ENCODE data around the gene MSRB3.

Gene MSRB3

GRCh38 chr12:65494537-65494936 is 216.1 kb downstream of the MSRB3 start:
- no peak overlapping the region for H3K4me3 ChIP-seq (ENCODE audit: low read length)
- no peak for DNase-seq (ENCODE audit: low read depth)
- TF ChIP-seq, protein P1, sequence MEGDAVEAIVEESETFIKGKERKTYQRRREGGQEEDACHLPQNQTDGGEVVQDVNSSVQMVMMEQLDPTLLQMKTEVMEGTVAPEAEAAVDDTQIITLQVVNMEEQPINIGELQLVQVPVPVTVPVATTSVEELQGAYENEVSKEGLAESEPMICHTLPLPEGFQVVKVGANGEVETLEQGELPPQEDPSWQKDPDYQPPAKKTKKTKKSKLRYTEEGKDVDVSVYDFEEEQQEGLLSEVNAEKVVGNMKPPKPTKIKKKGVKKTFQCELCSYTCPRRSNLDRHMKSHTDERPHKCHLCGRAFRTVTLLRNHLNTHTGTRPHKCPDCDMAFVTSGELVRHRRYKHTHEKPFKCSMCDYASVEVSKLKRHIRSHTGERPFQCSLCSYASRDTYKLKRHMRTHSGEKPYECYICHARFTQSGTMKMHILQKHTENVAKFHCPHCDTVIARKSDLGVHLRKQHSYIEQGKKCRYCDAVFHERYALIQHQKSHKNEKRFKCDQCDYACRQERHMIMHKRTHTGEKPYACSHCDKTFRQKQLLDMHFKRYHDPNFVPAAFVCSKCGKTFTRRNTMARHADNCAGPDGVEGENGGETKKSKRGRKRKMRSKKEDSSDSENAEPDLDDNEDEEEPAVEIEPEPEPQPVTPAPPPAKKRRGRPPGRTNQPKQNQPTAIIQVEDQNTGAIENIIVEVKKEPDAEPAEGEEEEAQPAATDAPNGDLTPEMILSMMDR (conservative IDR thresholded peaks at IDR 0.05; ENCODE audit: low read depth, low read length): no peak

DNA sequence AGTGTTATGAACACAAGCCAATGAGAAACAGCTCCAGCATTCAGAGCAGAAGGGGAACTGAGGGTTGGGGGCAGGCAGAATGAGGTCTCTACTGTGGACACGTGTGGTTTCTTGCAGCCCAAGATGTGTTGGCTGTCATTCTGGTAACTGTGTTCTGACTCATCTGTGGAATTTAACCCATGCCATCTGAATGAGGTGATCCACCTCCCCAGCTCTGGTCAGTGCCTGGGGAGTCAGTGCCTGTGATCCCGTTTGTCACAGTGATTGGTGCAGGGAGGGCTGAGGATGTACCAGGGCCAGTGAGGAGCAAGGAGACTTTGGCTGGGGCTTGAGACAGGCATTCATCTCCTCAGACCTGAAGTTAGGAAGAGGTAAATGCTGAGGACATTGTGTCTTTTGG is 216.8 kb downstream of the MSRB3 start:
- no peak for DNase-seq (ENCODE audit: low read depth)
- no peak overlapping the region for H3K4me3 ChIP-seq (ENCODE audit: low read length)
- TF ChIP-seq, protein P1 (conservative IDR thresholded peaks at IDR 0.05; ENCODE audit: low read depth, low read length): no peak

DNA sequence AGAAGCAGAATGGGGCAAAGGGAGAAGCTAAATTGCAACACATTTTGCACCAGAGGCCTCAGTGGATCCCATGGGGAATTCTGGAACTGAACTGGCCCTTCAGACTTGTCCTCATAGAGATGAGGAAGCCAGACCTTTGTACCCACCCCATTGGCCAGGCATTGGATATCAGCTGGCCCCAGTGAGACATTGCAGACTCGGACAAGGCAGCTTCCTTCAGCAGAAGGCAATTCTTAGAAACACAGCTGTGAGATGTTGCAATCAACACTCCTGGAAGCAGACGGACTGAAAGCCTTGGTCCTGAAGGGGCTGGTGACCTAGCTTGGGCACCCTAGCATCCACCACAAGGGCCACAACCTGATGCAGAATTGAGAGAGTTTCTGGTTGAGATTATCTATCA is 218.1 kb downstream of the MSRB3 start:
- no peak for DNase-seq (ENCODE audit: low read depth)
- no peak overlapping the region for H3K4me3 ChIP-seq (ENCODE audit: low read length)
- TF ChIP-seq, protein P1 (conservative IDR thresholded peaks at IDR 0.05; ENCODE audit: low read depth, low read length): no peak

DNA sequence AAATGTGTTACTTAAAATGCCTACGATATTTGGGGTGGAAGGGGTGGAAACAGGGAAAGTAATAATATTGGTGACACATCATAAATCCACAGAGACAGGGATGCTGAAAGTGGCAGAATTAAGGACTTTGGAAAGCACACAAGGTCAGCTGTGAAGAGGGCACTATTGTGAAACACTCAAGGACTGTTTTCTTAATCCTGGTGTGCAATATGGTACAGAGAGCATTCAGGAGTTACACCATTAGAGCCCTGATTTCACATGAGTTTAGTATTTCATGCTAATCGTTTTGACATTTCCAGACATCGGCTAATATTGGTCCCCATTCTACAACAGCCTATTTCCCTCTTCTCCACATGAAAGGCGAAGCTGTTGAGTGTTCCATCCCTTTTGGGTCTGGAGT is 219.2 kb downstream of the MSRB3 start:
- no peak for DNase-seq (ENCODE audit: low read depth)
- TF ChIP-seq, protein P1 (conservative IDR thresholded peaks at IDR 0.05; ENCODE audit: low read depth, low read length): no peak
- H3K4me3 ChIP-seq (ENCODE audit: low read length): no peak overlapping the region

DNA sequence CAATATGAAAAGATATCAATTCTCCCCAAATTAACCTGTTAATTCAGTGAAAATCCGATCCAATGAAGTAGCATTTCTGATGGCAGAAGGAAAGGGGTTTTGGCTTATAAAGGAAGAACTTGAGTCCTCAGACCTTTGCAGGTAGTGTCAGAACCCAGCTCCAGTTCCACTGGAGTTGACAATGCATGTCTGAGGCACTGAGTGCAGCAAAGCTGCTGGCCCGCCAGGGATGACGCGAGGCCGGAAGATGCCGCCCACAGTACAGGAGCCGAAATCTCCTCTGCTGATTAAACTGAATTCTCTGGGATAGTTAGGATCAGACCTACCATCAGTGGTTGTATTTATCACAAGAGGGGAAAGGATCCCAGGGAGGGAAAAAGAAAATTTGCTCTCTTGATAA is 220.7 kb downstream of the MSRB3 start:
- no peak overlapping the region for H3K4me3 ChIP-seq (ENCODE audit: low read length)
- TF ChIP-seq, protein P1 (conservative IDR thresholded peaks at IDR 0.05; ENCODE audit: low read depth, low read length): no peak
- DNase-seq (ENCODE audit: low read depth): no peak

- H3K4me3 ChIP-seq (ENCODE audit: low read length): no peak overlapping the region
- no peak for DNase-seq (ENCODE audit: low read depth)
- TF ChIP-seq, protein P1 (conservative IDR thresholded peaks at IDR 0.05; ENCODE audit: low read depth, low read length): no peak
Measured at GRCh38 chr12:65500091-65500900, 221.8 kb downstream of the MSRB3 start.

GRCh38 chr12:65501093-65501621 is 222.7 kb downstream of the MSRB3 start:
- DNase-seq (ENCODE audit: low read depth): no peak
- TF ChIP-seq, protein P1 (conservative IDR thresholded peaks at IDR 0.05; ENCODE audit: low read depth, low read length): no peak
- no peak overlapping the region for H3K4me3 ChIP-seq (ENCODE audit: low read length)

All from retinal pigment epithelial cell (primary cell).